Measurements from ENCODE around the gene PDE4B. TPM values are rescaled to one million over a fixed set of nuclear protein-coding genes. Genes with fewer than 3 reads are reported as not detected.
"Not testable (repeated sequence)": the region's sequence is repeated elsewhere in the genome, so short reads cannot be mapped to it uniquely, and the experiment has no call there.

Gene PDE4B
- total RNA-seq, 4 donors from 2014 or later, result 5.2 to 16.6 (median 9.6) TPM

GRCh38 chr1:66084442-66084841, 291.7 kb downstream of the PDE4B start:
- no peaks in the 10 kb centered on the region for H3K9me3 ChIP-seq
- H3K4me3 ChIP-seq, result no peak overlapping the region
- H3K27ac ChIP-seq, result no peak overlapping the region
- TF ChIP-seq EP300 (IDR thresholded peaks at IDR 0.05) (no peak), POLR2A (IDR thresholded peaks at IDR 0.05) (no peak)
- TF ChIP-seq, protein P1, sequence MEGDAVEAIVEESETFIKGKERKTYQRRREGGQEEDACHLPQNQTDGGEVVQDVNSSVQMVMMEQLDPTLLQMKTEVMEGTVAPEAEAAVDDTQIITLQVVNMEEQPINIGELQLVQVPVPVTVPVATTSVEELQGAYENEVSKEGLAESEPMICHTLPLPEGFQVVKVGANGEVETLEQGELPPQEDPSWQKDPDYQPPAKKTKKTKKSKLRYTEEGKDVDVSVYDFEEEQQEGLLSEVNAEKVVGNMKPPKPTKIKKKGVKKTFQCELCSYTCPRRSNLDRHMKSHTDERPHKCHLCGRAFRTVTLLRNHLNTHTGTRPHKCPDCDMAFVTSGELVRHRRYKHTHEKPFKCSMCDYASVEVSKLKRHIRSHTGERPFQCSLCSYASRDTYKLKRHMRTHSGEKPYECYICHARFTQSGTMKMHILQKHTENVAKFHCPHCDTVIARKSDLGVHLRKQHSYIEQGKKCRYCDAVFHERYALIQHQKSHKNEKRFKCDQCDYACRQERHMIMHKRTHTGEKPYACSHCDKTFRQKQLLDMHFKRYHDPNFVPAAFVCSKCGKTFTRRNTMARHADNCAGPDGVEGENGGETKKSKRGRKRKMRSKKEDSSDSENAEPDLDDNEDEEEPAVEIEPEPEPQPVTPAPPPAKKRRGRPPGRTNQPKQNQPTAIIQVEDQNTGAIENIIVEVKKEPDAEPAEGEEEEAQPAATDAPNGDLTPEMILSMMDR (IDR thresholded peaks at IDR 0.05), result no peak
- DNase-seq (ENCODE audit: low spot score in 2 of 2), result no peak
- H3K27me3 ChIP-seq, result no peaks in the 10 kb centered on the region
- no peaks in the 10 kb centered on the region for H3K36me3 ChIP-seq
- no peaks in the 10 kb centered on the region for H3K4me1 ChIP-seq

DNA sequence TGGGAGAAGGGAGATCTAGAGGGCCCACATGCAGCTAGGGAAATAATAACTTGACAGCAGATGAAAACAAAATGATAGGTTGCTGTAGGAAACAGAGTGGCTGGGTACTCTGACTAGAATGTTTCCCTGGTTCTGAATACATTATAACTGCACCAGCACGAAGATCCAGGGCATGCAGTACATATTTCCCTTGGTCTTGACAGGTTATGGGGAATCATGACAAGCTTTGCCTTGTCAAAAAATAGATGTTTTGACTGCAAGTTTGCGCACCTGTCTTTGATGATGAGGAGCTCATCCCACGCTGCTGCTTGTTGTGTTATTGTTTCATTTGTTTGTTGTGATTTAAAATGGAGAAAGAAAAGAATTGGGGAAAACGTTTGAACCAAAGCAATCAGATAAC, 292.9 kb downstream of the PDE4B start:
- TF ChIP-seq, protein P1 (IDR thresholded peaks at IDR 0.05), result no peak
- no peak for TF ChIP-seq EP300 (IDR thresholded peaks at IDR 0.05)
- 68 to 77% methylated on average over 4 of the region's 4 CpGs for WGBS, 2 donors

DNA sequence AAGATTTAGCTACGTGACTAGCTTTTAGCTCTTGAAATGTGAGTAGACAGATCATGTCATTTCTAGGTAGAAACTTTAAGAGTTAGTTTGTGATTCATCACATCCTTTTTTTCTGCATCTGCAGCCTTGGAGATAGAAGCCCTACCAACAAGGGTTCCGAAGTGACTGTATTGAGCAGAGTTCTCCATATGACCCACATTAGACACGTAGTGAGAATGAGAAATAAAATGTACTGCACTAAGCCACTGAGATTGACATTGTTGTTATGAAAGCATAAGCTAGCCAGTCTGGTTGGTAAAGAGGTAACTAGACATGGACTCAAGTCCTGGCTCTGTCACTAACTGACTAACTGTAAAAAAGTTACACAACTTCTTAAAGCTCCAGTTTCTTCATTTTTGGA, 296.1 kb downstream of the PDE4B start:
- H3K27me3 ChIP-seq, result no peaks in the 10 kb centered on the region
- no peaks in the 10 kb centered on the region for H3K36me3 ChIP-seq
- TF ChIP-seq, protein P1 (IDR thresholded peaks at IDR 0.05), result no peak
- TF ChIP-seq POLR2A (IDR thresholded peaks at IDR 0.05), result no peak
- TF ChIP-seq EP300 (IDR thresholded peaks at IDR 0.05), result no peak
- no peak overlapping the region for H3K27ac ChIP-seq
- no peak for DNase-seq (ENCODE audit: low spot score in 2 of 2)
- H3K4me1 ChIP-seq, result no peaks in the 10 kb centered on the region
- no peak overlapping the region for H3K4me3 ChIP-seq
- no peaks in the 10 kb centered on the region for H3K9me3 ChIP-seq
- 79 to 86% methylated on average over 3 of the region's 3 CpGs for WGBS, 2 donors

More for the DNA sequence above, 292.9 kb downstream of the PDE4B start:
- H3K4me1 ChIP-seq, result no peaks in the 10 kb centered on the region
- H3K9me3 ChIP-seq, result no peaks in the 10 kb centered on the region
- no peak overlapping the region for H3K4me3 ChIP-seq
- H3K36me3 ChIP-seq, result no peaks in the 10 kb centered on the region
- H3K27me3 ChIP-seq, result no peaks in the 10 kb centered on the region
- no peak for DNase-seq (ENCODE audit: low spot score in 2 of 2)
- no peak overlapping the region for H3K27ac ChIP-seq

DNA sequence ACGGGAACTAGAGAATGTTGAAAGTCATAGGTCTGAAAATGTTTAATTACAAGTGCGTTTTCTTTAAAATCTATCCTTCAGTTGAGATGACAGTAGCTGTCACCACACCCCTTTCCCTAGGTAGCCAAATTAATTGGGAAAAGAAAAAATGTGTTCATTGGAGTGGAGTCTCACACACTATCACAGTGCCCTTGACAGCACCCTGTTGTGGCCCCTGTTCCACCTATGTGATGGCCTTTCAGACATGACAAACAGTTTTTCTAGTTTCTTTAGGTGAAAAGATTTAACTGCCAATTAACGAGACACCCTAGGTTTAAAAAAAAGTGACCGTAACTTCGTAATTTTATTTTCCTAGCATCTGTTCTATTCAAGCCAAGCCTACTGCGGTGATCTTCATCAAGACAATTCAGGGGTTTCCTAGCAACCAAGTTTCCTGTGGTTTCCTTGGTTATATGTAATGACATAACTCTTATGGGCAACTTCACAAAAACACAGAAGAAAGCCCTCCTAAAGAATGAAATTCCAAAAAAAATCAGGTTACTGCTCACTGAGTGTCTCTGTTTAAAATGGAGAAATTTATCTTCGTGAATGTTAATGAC, 298.3 kb downstream of the PDE4B start:
- Histone ChIP-seq H3K4me1 (no peaks in the 10 kb centered on the region), H3K4me3 (no peak overlapping the region), H3K9me3 (no peaks in the 10 kb centered on the region), H3K27ac (no peak overlapping the region), H3K27me3 (no peaks in the 10 kb centered on the region), H3K36me3 (no peaks in the 10 kb centered on the region)
- DNase-seq (ENCODE audit: low spot score in 2 of 2), result no peak
- TF ChIP-seq, protein P1 (IDR thresholded peaks at IDR 0.05), result no peak
- TF ChIP-seq EP300 (IDR thresholded peaks at IDR 0.05) (no peak), POLR2A (IDR thresholded peaks at IDR 0.05) (no peak)
- WGBS, 2 donors, result 70% methylated on average over 7 of the region's 7 CpGs

DNA sequence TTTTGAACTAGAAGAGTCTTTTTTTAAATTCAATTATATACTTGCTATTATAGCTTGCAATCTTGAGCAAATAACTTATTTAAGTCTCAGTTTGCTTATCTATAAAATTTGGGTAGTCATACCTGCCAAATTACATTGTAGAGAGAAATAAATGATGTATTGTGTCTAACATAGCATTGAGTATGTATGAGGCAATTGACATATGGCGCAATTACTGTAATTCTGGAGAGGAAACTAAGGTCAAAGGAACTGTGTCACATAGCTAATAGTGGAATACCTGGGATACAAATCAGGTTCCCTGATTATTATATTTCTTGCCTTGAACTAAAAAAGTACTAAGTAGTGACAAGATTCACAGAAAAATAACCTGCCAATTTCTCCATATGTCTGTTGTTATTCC, 302.5 kb downstream of the PDE4B start:
- Histone ChIP-seq H3K36me3 (no peaks in the 10 kb centered on the region), H3K9me3 (no peaks in the 10 kb centered on the region), H3K4me3 (no peak overlapping the region), H3K27me3 (no peaks in the 10 kb centered on the region), H3K4me1 (no peaks in the 10 kb centered on the region), H3K27ac (no peak overlapping the region)
- no peak for DNase-seq (ENCODE audit: low spot score in 2 of 2)
- 96 to 97% methylated on average over 1 of the region's 1 CpG for WGBS, 2 donors
- TF ChIP-seq EP300 (IDR thresholded peaks at IDR 0.05) (no peak), POLR2A (IDR thresholded peaks at IDR 0.05) (no peak)
- TF ChIP-seq, protein P1 (IDR thresholded peaks at IDR 0.05), result no peak

- not testable (repeated sequence) for DNase-seq (ENCODE audit: low spot score in 2 of 2); H3K36me3 ChIP-seq; H3K27ac ChIP-seq; H3K9me3 ChIP-seq; H3K27me3 ChIP-seq; H3K4me3 ChIP-seq; H3K4me1 ChIP-seq
- WGBS, 2 donors, result 97 to 99% methylated on average over 4 of the region's 4 CpGs
Observed at GRCh38 chr1:66100959-66101358, 308.3 kb downstream of the PDE4B start.

DNA sequence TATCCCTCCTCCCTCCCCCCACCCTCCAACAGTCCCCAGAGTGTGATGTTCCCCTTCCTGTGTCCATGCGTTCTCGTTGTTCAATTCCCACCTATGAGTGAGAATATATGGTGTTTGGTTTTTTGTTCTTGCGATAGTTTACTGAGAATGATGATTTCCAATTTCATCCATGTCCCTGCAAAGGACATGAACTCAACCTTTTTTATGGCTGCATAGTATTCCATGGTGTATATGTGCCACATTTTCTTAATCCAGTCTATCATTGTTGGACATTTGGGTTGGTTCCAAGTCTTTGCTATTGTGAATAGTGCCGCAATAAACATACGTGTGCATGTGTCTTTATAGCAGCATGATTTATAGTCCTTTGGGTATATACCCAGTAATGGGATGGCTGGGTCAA, 311.4 kb downstream of the PDE4B start:
- H3K9me3 ChIP-seq; H3K27me3 ChIP-seq; DNase-seq (ENCODE audit: low spot score in 2 of 2); H3K27ac ChIP-seq; H3K4me1 ChIP-seq; H3K36me3 ChIP-seq; H3K4me3 ChIP-seq: not testable (repeated sequence)
- 81 to 94% methylated on average over 3 of the region's 5 CpGs for WGBS, 2 donors
